Activated CD8-positive, alpha-beta memory T cell treated with anti-CD3 and anti-CD28 coated beads, Interleukin-2, amount 50 U/mL, for 24 hours (primary cell): ENCODE data around the gene LMF1.
"Not testable (repeated sequence)": the region's sequence is repeated elsewhere in the genome, so short reads cannot be mapped to it uniquely, and the experiment has no call there.

Experiments
- DNase-seq: peaks from one replicate; pipeline ENCODE4 v3.0.0-alpha.2; 2020; ENCODE audit errors: extremely low read depth

LMF1 gene

DNA sequence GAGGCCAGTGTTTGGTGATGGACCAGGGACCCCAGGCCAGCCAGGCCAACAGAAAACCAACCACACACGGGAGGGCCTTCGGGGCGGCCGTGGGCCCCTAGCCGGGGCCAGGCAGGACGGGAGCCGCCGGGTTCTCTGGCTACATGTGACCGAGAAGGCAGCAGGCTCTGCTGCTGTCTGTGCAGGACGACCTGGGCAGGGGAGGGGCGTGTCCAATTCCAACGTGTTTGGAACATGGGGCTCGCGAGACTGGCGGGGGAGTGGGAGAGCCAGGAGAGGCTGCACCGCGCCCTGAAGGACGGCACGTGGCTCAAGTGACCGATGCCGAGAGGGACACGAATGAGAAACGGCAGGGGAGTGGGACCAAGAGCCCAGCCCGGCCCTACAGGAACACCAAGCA lies 75.4 kb downstream of the LMF1 start:
- DNase-seq, result no peak

DNA sequence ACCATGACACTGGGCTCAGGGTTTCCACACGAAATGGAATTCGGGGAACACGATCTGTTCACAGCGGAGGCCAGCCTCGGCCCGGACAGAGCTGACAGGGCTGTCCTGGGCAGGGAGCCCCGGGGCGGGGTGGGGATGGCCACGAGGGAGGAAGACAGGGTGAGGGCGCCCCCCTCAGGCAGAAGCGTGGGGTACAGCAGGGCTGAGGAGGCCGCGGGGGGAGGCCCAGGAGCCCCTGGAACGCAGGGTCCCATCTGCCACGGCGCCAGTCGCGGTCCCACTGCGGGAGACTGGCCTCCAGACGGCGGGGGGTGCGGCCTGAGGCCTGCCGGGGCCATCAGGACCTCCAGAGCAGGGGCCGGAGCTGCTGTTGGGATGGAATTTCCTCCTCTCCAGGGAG lies 75.9 kb downstream of the LMF1 start:
- DNase-seq, result no peak

DNA sequence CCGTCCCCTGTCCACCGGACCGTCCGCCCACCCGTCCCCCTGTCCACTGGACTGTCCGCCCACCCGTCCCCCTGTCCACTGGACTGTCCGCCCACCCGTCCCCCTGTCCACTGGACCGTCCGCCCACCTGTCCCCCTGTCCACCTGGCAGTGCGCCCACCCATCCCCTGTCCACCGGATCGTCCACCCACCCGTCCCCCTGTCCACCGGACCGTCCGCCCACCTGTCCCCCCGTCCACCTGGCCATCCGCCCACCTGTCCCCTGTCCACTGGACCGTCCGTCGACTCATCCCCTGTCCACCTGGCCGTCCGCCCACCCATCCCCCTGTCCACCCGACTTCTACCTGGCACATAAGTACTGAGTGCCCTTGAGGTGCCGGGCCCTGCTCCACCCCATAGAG lies 76.6 kb downstream of the LMF1 start:
- DNase-seq, result no peak

DNA sequence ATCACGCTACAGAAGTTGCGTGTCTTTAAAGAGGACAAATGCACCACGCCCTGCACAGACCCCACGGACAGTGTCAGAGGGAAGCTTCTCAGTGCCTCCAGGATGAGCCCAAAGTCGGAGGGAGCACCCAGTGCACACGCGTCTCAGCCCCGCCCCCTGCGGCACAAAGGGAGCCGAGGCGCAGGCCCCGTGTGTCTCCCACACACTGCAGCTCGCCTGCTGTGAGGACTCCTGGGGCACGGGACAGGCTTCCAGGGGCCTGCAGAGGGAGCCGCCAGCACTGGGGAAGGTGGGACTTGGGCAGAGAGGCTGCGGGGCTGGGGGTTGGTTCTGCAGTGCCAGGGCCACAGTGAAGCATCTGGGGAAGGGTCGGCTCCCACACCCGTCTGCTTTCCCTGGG lies 77.4 kb downstream of the LMF1 start:
- DNase-seq, result no peak

DNA sequence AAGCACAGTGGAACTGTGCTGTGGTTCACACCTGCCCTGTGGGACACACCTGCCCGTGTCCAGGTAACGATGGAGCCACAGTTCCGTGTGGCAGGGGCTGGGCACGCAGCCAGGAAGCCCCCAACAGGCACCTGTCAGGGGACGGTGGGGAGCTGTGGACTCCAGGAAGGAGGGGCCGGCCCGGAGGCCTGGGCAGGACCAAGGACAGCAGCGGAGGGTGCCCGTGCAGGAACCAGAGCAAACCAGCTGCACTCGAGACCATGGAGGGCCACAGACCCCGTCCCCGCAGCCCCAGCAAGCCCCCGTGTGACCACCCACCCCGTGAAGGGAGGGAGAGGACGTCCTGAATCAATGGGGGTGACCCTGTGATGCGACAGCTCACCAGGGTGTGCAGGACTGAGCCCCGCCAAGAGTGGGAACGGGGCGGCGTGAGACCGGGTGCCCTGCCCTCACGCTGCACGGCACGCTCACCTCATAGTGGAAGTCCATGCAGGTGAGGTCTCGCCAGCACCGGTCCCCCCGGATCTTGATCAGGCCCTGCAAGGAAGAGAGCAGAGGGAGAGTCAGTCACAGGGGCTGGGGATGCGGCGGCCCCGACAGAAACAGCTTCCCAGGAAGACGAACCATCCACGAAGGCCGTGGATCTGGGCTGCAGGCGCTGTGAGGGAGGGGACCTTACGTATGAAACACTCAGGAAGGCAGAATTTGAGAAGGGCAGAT lies 78.1 kb downstream of the LMF1 start:
- no peak for DNase-seq

DNA sequence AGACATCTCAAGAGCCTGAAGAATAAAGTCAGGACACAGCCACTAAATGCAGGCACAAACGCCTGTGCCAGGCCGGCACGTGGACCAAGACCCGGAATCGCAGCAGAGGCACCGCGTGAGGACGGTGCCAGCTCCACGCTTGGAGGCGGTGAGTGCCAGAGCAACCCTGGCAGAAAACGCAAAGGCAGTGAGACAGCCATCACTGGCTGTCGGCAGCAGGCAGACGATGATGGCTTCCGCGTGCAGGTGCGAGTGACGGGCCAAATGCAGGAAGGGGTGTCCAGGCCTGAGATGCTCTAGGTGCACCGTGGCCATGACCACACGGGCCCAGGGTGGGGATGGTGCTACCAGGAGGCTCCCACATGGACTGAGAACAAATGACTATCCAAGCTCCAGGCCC lies 78.8 kb downstream of the LMF1 start:
- no peak for DNase-seq

DNA sequence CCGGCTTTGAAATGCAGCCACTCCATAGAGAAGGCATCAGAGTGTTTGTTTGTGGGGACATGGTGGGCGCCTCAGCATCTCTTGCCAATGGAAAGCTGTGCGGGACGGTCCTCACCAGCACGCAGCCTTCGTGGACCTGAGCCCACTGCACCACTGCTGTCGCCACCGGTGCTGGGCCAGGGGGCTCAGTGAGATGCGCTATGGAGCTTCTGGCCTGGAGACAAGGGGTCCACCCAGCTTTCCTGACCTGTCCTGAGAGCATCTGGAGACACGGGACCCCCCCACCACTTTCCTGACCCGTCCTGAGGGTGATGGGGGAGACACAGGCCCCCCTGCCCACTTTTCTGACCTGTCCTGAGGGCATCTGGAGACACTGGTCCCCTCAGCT lies 79.4 kb downstream of the LMF1 start:
- DNase-seq, result no peak

DNA sequence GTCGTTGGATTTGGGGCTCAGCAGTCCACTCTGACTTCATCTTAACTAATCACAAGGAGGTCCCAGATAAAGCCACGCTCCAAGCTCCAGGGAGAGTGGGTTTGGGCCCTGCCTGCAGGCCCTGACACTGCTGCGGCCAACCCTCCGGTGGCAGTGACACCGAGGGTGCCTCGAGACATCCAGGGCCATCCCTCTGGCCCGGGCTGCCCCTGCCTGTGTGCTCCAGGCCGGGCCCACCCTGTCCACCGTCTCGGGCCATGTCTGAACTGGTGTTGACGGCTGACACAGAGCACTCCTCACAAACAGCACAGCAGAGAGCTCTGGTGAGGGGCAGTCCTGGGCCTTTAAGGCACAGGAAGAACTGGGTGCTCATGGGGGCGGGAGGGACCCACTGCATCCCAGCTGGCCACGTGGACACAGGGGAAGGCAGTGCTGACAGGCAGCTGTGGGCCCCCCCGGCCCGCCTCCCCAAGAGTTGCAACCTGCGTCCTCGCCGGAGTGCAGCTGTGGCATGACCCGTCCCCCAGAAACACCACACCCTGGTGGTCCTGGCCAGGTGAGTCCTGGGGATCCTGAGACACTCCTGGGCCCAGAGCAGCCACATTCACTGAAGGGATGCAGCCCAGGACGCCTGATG lies 80.0 kb downstream of the LMF1 start:
- no peak for DNase-seq

DNA sequence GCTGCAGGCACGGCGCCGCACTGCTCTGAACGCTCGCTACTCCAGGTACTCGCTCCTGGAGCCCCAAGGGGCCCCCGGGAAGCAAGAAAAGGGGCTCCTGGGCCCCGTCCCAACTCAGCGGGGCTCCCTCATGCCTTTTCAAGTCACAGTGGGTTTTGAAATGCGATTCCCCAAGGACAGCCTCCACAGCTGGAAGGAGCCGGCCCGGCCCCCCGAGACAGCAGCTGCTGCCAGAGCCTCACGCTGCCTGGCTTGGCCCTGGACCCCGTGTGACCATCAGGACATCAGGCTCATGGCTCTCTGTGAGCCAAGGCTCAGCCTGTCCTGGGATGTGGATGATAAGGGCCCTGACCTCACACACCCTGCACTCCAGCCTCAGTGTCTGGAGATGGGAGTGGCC lies 80.6 kb downstream of the LMF1 start:
- no peak for DNase-seq

DNA sequence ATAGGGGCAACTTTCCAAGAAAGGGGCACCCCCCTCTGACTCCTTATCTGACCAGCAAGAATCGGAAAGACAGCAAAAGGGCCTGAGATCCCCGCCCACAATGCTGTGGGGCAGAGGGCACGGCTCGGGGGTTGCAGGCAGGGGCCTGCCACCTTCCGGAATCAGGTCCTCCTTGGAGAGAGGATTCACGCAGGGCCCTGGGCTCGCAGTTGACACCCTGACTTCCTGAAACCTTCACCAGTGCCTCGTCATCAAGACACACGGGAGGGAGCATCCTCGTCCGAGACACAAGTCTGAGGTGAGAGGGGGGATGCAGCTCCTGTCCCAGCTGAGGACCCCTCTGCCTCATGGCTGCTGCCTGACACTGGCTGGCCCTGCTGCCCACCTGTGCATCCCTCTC lies 81.2 kb downstream of the LMF1 start:
- no peak for DNase-seq

DNA sequence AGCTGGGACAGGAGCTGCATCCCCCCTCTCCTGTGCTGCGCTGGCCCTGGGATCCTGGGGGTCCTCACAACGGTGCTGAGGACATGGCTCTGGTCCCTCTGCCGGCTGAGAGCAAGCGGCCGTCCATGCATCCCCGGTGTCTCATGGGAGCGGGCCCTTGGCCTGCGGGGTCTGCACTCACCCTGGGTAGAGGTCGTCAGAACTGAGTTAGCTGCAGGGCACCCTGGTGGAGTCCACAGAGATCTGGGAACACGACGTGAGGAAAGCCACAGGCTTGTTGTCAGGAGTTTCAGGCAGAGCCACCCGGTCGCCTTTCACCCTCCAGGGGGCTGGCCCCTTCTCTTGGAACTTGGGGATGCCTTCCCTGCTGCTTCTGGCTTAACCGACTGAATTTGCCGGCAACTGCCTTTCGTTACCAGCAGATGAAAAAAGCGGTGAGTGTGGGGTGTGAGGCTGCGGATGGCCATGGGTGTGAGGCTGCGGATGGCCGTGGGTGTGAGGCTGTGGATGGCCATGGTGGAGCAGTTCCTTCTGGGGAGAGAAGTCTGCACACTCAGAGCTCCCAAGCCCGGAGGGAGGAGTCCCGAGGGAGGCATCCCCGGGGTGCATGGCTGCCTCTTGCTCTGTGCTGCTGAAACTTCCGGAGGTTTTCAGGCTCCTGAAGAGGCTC lies 81.7 kb downstream of the LMF1 start:
- no peak for DNase-seq

DNA sequence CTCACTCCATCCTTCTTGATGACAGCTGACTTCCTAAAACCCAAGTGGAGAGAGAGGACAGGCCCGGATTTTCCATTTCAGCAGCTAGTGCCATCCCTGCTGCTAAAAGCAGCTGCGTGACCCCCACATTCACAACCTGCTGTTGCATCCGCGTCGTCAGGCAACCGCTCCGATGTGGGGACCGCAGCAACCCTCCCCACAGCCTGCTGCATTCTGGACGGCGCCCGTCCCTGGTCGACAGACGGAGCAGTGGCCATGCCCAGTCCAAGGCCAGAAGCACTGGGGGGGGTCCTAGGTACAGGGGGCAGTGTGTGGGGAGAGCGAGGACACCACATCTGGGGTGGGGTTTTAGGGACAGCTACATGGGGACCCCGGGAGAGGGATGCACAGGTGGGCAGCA lies 82.3 kb downstream of the LMF1 start:
- not testable (repeated sequence) for DNase-seq

DNA sequence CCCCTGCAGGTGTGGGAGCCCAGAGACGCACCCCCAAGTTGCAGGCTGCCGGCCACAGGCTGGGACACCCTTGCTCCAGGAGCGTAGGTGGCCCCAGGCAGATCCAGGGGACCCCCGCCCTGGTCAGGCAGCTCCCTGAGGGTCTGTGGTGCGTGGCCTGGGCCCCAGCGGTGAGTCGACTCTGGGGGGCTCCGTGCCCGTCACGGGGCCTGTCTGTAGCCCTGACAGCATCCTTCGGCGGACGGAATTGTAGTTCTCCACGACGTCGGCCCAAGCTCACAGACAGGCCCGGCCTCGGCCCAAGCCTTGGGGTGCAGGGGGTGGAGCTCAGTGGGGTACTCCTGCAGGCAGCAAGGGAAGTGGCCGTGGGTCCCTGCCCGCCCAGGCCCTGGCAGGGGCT lies 82.9 kb downstream of the LMF1 start:
- no peak for DNase-seq

DNA sequence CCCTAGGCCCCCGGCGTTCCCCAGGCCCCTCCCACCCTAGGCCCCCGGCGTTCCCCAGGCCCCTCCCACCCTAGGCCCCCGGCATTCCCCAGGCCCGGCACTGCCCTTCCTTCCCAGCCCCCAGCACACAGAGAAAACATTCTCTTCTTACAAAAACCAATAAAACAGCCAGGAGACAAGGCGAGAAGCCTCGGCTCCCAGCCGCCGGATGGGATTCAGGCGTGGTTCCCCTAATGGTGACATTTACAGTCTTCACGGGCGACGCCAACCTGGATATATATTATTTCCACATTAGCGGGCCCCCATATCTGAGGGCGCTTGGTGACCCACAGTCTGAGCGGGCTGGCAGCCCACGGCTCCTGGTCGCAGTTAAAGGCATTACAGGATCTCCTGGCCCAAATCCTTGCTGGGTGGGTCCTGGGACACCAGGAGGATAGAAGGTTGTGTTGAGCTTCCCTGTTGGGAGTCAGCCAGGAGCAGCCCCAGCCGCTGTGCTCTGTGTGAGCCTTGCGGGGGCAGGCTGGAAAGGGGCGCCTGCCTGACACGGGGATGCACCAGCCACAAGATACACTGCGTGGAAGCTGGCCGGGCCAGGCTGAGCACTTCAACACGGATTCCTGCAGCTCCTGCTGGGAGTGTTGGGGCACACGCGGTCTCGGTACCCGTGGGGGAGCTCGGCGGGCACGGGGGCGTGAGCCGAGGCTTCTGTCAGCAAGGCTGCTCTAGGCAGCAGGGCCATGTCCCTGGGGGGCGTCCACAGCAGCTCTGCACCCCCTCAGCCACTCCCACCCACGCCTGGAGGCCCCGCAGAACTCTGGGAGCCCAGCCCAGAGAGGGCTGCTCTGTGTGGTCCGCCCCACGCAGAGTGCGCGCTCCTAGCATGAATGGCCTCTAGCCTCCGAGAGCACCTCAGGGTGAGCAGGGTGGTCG lies 83.7 kb downstream of the LMF1 start:
- DNase-seq, result no peak

DNA sequence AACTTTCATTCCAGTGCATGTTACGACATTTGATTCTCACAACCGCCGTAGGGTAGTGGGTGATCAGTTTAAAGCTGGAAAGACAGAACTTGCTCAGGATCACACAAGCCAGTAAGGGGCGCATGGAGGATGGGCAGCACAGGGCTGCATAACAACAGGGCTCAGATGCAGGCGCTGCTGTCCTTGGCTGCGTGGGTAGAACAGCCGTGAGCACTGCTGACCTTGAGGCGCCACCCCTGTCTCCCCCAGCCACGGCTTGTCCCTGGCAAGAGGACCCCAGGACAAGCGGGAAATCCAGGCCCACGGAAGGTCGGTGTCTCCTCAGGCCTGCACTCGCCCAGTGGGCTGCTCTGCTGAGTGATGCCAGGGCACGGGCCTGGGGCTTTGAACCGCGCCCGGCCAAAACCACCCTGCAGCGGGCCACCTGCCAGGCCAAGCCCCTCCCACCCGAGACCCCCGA lies 84.7 kb downstream of the LMF1 start:
- DNase-seq, result no peak

DNA sequence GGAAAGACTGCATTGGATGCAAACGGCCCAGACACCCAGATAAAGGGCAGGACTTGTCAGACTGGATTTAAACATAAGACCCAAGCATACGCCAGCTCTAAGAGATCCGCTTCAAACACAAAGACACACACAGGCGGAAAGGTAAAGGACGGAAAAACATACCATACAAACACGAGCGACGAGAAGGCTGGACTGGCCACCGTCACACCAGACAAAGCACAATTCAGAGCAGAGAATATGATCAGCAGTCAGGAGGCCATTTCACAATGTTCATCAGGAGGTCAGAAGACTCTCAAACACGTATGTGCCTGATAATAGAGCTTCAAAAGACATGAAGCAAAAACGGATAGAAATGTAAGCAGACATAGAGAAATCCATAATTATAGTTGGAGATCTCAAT lies 85.4 kb downstream of the LMF1 start:
- DNase-seq, result no peak

DNA sequence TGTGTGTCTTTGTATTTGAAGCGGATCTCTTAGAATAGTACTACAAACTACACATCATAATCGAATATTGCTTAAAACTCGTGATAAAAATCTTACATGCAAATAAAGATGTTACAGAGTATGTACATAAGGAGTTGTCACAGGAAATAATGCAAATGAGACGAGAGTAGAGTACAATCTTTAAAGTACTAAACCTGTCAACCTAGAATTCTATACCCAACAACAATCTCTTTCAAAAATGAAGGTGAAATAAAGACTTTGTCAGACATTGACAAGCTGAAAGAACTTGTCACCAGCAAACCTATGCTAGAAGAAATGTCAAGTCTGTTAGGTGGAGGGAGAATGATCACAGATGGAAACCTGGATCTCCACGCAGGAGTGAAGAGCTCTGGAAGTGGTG lies 86.6 kb downstream of the LMF1 start:
- no peak for DNase-seq

DNA sequence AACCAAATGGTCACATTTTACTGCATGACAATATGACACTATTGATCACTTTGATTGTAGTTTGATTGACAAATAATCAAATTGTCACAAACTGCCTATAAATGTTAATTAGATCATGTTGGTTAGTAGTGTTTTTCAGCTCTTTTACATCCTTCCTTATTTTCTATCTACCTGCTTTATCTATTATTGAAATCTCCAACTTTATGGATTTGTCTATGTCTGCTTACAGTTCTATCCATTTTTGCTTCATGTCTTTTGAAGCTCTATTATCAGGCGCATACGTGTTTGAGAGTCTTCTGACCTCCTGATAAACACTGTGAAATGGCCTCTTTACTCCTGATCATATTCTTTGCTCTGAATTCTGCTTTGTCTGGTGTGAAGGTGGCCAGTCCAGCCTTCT lies 87.0 kb downstream of the LMF1 start:
- no peak for DNase-seq

DNA sequence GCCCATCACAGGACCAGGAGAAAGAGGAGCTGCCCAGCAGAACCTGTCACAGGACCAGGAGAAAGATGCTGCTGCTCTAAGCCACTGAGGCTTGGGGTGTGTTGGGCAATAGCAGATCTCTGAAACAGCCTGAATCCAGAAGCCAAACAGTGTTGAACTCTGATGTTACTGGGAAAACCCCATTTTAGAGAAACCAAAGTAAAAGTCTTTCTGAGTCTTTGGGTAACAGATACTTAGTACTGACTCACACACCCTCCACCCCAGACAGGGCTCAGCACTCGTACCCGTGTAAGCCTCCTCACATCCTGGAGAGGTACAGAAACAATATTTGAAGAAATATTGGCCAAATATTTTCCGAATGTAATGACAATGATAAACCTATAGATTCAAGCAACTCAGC lies 87.4 kb downstream of the LMF1 start:
- DNase-seq, result no peak

DNA sequence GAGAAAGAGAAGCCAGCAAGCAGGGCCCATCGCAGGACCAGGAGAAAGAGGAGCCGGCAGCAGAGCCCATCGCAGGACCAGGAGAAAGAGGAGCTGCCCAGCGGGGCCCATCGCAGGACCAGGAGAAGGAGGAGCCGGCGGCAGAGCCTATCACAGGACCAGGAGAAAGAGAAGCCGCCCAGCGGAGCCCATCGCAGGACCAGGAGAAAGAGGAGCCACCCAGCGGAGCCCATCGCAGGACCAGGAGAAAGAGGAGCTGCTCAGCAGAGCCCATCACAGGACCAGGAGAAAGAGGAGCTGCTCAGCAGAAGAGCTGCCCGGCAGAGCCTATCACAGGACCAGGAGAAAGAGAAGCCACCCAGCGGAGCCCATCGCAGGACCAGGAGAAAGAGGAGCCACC lies 88.1 kb downstream of the LMF1 start:
- DNase-seq, result not testable (repeated sequence)

DNA sequence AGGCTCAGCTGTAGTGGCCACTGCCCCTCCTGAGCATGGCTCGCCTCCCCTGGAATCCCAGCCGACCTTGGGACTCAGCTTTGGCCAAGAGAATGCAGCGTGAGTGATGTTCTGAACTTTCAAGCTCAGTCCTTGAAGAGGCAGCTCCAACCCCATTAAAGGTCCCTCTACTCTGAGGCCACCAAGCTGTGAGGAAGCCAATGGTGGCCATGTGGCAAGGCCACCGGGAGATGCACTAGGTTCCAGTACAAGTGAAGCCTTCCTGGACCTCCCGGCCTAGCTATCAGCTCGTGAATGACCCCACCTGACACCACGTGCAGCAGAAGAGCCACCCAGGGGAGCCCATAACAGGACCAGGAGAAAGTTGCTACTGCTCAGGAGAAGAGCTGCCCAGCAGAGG lies 88.5 kb downstream of the LMF1 start:
- no peak for DNase-seq
